WTC11 (cell line): ENCODE data around the gene RBFOX2. TPM values are rescaled to one million over a fixed set of nuclear protein-coding genes. Genes with fewer than 3 reads are reported as not detected.
"Not testable (repeated sequence)": the region's sequence is repeated elsewhere in the genome, so short reads cannot be mapped to it uniquely, and the experiment has no call there.

Source experiments
- ATAC-seq: fragments of 200-7000 bp; cut with Tn5 transposase; 2 replicates; pipeline ENCODE4 v1.10.0; 2021; ENCODE audit warnings: mild to moderate bottlenecking, moderate library complexity
- CTCF ChIA-PET: fragments of 300-600 bp; sonication (Branson Sonifier 250); formaldehyde crosslinking; loops from one replicate; lab custom pipeline; 2021; ENCODE audit warnings: antibody characterized with exemption; lab: Charles Lee
- POLR2A ChIA-PET: fragments of 350-600 bp; sonication (Branson Sonifier 250); formaldehyde crosslinking; loops from one replicate; lab custom pipeline; 2021; ENCODE audit warnings: antibody characterized with exemption; lab: Charles Lee
- DNase-seq: peaks from one replicate; pipeline ENCODE4 v3.0.0; 2021; ENCODE audit warnings: low spot score
- H3K27ac Mint-ChIP-seq: 2 replicates; pipeline ENCODE4 v1.8.0; 2021; ENCODE audit warnings: mixed read lengths
- H3K27me3 Mint-ChIP-seq: 2 replicates; pipeline ENCODE4 v1.8.0; 2021; ENCODE audit warnings: low read depth, mild to moderate bottlenecking, moderate library complexity, mixed read lengths
- H3K36me3 Mint-ChIP-seq: 2 replicates; pipeline ENCODE4 v1.8.0; 2021; ENCODE audit warnings: mixed read lengths
- H3K4me1 Mint-ChIP-seq: 2 replicates; pipeline ENCODE4 v1.8.0; 2022; ENCODE audit warnings: mixed read lengths
- H3K4me3 Mint-ChIP-seq: 2 replicates; pipeline ENCODE4 v1.8.0; 2021; ENCODE audit warnings: mild to moderate bottlenecking, moderate library complexity, mixed read lengths
- H3K9me3 Mint-ChIP-seq: 2 replicates; pipeline ENCODE4 v1.8.0; 2021; ENCODE audit warnings: mixed read lengths
- ATF1 ChIP-seq: sonication (generic); formaldehyde crosslinking; IDR thresholded peaks from 2 replicates; pipeline ENCODE4 v1.8.1; 2023; ENCODE audit warnings: mild to moderate bottlenecking, moderate library complexity, missing genetic modification reagents
- CBFB ChIP-seq: sonication (generic); formaldehyde crosslinking; IDR thresholded peaks from 2 replicates; pipeline ENCODE4 v1.8.1; 2022; ENCODE audit warnings: mild to moderate bottlenecking, low read depth, missing genetic modification reagents
- EMX1 ChIP-seq: fragments of 250-450 bp; sonication (Bioruptor Pico); IDR thresholded peaks from 2 replicates; pipeline ENCODE4 v1.8.0; 2021; ENCODE audit warnings: mild to moderate bottlenecking
- ESRRA ChIP-seq: sonication (generic); formaldehyde crosslinking; IDR thresholded peaks from 2 replicates; pipeline ENCODE4 v1.8.1; 2022; ENCODE audit warnings: mild to moderate bottlenecking, missing genetic modification reagents, borderline replicate concordance
- FOXK1 ChIP-seq: sonication (generic); formaldehyde crosslinking; IDR thresholded peaks from 2 replicates; pipeline ENCODE4 v1.8.0; 2022; ENCODE audit warnings: mild to moderate bottlenecking, moderate library complexity, missing genetic modification reagents
- JAZF1 ChIP-seq: fragments of 250-450 bp; sonication (Bioruptor Pico); IDR thresholded peaks from 2 replicates; pipeline ENCODE4 v1.9.0; 2021; ENCODE audit warnings: moderate library complexity, mild to moderate bottlenecking, inconsistent platforms
- NFATC4 ChIP-seq: fragments of 250-450 bp; sonication (Bioruptor Pico); IDR thresholded peaks from 2 replicates; pipeline ENCODE4 v1.9.0; 2021; ENCODE audit warnings: mild to moderate bottlenecking
- NFE2L1 ChIP-seq: sonication (generic); formaldehyde crosslinking; IDR thresholded peaks from 2 replicates; pipeline ENCODE4 v1.8.1; 2023; ENCODE audit warnings: missing genetic modification reagents
- ZBTB21 ChIP-seq: sonication (generic); formaldehyde crosslinking; IDR thresholded peaks from 2 replicates; pipeline ENCODE4 v1.8.1; 2023; ENCODE audit warnings: mild to moderate bottlenecking, missing genetic modification reagents, borderline replicate concordance
- ZNF121 ChIP-seq: sonication (generic); formaldehyde crosslinking; IDR thresholded peaks from 2 replicates; pipeline ENCODE4 v1.8.0; 2023; ENCODE audit warnings: missing genetic modification reagents
- ZNF219 ChIP-seq: sonication (generic); formaldehyde crosslinking; IDR thresholded peaks from 2 replicates; pipeline ENCODE4 v1.8.0; 2023; ENCODE audit warnings: missing genetic modification reagents, mild to moderate bottlenecking, borderline replicate concordance
- ZNF396 ChIP-seq: fragments of 250-450 bp; sonication (Bioruptor Pico); IDR thresholded peaks from 2 replicates; pipeline ENCODE4 v1.8.0; 2021; ENCODE audit warnings: mild to moderate bottlenecking, moderate library complexity, borderline replicate concordance
- ZNF416 ChIP-seq: fragments of 250-450 bp; sonication (Bioruptor Pico); IDR thresholded peaks from 2 replicates; pipeline ENCODE4 v1.9.0; 2021; ENCODE audit warnings: mild to moderate bottlenecking, inconsistent platforms
- total RNA-seq: library from RNA; stranded (reverse); gene quantifications from 3 replicates; pipeline ENCODE4 v1.2.3, GENCODE V29; 2021
- TF ChIP-seq, protein P1 (sequence below): sonication (generic); formaldehyde crosslinking; IDR thresholded peaks from 2 replicates; pipeline ENCODE4 v1.8.1; 2023; ENCODE audit warnings: mild to moderate bottlenecking, missing genetic modification reagents
- TF ChIP-seq, protein P2 (sequence below): fragments of 250-450 bp; sonication (Bioruptor Pico); IDR thresholded peaks from 2 replicates; pipeline ENCODE4 v2.1.2; 2022; ENCODE audit warnings: mild to moderate bottlenecking, moderate library complexity
- TF ChIP-seq, protein P3 (sequence below): fragments of 250-450 bp; sonication (Bioruptor Pico); IDR thresholded peaks from 2 replicates; pipeline ENCODE4 v1.9.0; 2021; ENCODE audit warnings: mild to moderate bottlenecking
- TF ChIP-seq, protein P4 (sequence below): sonication (generic); formaldehyde crosslinking; IDR thresholded peaks from 2 replicates; pipeline ENCODE4 v1.8.1; 2023; ENCODE audit warnings: mild to moderate bottlenecking, moderate library complexity, missing genetic modification reagents

Gene RBFOX2
- total RNA-seq, 1 experiment from 2014 or later, result 107 TPM

DNA sequence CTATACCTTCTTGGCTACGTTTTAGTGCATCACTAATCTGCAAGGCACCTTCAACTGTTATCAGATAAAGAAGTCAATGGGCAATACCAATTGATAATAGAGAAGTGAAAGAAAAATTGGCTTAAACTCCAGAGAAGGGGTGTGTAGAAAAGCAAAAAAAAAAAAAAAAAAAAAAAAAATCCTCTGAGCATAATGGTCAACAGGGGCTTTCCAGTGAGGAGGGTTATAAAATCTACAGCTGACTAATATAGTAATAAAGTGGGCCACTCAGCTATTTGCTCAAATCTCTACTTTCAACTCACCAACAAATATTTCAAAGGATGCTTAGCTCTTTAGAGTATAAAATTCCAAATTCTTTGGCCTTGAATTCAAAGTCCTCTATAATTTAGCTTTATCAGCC is 233.1 kb downstream of the RBFOX2 start (continued):
- no peak for TF ChIP-seq ZNF416 (CRISPR knock-in tag)
- TF ChIP-seq NFATC4 (CRISPR knock-in tag), result no peak
- no peak for TF ChIP-seq EMX1 (CRISPR knock-in tag)
- TF ChIP-seq CBFB (CRISPR knock-in tag), result no peak
- TF ChIP-seq ZNF121 (CRISPR knock-in tag), result no peak
- TF ChIP-seq ZBTB21 (CRISPR knock-in tag), result no peak
- TF ChIP-seq, protein P1, sequence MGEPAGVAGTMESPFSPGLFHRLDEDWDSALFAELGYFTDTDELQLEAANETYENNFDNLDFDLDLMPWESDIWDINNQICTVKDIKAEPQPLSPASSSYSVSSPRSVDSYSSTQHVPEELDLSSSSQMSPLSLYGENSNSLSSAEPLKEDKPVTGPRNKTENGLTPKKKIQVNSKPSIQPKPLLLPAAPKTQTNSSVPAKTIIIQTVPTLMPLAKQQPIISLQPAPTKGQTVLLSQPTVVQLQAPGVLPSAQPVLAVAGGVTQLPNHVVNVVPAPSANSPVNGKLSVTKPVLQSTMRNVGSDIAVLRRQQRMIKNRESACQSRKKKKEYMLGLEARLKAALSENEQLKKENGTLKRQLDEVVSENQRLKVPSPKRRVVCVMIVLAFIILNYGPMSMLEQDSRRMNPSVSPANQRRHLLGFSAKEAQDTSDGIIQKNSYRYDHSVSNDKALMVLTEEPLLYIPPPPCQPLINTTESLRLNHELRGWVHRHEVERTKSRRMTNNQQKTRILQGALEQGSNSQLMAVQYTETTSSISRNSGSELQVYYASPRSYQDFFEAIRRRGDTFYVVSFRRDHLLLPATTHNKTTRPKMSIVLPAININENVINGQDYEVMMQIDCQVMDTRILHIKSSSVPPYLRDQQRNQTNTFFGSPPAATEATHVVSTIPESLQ (CRISPR knock-in tag), result no peak
- TF ChIP-seq ZNF396 (CRISPR knock-in tag), result no peak
- no peak for TF ChIP-seq FOXK1

DNA sequence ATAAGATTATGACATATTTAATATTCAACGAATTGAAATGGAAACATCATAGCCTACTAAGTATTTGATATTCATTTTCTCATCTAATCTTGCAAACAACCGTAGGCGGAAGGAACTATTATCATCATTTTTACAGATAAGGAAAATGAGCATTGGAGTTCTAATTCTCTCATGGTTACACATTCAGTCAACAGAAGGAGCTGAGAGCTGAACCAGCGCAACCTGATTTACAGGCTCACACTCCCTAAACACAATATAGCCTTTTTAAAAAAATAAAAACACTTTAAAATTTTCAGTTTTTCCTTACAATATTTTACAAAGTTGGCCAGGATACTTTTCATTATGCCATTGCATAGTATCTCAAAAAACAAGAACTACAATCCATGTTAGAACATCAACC is 236.1 kb downstream of the RBFOX2 start:
- DNase-seq, result no peak
- Mint-ChIP-seq H3K9me3 (peaks cover 4% of the 10 kb centered on the region), H3K27me3 (no peaks in the 10 kb centered on the region), H3K4me1 (no peaks in the 10 kb centered on the region), H3K27ac (no peak overlapping the region), H3K36me3 (peaks cover 5% of the 10 kb centered on the region; the same call in 1 of the 2 replicates)
- ATAC-seq, result no peak
- TF ChIP-seq, protein P2, sequence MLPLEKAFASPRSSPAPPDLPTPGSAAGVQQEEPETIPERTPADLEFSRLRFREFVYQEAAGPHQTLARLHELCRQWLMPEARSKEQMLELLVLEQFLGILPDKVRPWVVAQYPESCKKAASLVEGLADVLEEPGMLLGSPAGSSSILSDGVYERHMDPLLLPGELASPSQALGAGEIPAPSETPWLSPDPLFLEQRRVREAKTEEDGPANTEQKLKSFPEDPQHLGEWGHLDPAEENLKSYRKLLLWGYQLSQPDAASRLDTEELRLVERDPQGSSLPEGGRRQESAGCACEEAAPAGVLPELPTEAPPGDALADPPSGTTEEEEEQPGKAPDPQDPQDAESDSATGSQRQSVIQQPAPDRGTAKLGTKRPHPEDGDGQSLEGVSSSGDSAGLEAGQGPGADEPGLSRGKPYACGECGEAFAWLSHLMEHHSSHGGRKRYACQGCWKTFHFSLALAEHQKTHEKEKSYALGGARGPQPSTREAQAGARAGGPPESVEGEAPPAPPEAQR (CRISPR knock-in tag), result no peak
- TF ChIP-seq, protein P3, sequence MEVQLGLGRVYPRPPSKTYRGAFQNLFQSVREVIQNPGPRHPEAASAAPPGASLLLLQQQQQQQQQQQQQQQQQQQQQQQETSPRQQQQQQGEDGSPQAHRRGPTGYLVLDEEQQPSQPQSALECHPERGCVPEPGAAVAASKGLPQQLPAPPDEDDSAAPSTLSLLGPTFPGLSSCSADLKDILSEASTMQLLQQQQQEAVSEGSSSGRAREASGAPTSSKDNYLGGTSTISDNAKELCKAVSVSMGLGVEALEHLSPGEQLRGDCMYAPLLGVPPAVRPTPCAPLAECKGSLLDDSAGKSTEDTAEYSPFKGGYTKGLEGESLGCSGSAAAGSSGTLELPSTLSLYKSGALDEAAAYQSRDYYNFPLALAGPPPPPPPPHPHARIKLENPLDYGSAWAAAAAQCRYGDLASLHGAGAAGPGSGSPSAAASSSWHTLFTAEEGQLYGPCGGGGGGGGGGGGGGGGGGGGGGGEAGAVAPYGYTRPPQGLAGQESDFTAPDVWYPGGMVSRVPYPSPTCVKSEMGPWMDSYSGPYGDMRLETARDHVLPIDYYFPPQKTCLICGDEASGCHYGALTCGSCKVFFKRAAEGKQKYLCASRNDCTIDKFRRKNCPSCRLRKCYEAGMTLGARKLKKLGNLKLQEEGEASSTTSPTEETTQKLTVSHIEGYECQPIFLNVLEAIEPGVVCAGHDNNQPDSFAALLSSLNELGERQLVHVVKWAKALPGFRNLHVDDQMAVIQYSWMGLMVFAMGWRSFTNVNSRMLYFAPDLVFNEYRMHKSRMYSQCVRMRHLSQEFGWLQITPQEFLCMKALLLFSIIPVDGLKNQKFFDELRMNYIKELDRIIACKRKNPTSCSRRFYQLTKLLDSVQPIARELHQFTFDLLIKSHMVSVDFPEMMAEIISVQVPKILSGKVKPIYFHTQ (CRISPR knock-in tag), result no peak
- TF ChIP-seq JAZF1 (CRISPR knock-in tag) (no peak), ESRRA (CRISPR knock-in tag) (no peak), ZNF219 (CRISPR knock-in tag) (no peak), NFE2L1 (CRISPR knock-in tag) (no peak), ATF1 (CRISPR knock-in tag) (no peak)
- TF ChIP-seq, protein P4, sequence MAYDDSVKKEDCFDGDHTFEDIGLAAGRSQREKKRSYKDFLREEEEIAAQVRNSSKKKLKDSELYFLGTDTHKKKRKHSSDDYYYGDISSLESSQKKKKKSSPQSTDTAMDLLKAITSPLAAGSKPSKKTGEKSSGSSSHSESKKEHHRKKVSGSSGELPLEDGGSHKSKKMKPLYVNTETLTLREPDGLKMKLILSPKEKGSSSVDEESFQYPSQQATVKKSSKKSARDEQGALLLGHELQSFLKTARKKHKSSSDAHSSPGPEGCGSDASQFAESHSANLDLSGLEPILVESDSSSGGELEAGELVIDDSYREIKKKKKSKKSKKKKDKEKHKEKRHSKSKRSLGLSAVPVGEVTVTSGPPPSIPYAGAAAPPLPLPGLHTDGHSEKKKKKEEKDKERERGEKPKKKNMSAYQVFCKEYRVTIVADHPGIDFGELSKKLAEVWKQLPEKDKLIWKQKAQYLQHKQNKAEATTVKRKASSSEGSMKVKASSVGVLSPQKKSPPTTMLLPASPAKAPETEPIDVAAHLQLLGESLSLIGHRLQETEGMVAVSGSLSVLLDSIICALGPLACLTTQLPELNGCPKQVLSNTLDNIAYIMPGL (CRISPR knock-in tag), result no peak
- TF ChIP-seq, all 79 proteins: peak for 0
- ChIA-PET POLR2A (no interaction called here), CTCF (interaction anchor here (1.3 kb wide), 1 partner anchor 73 kb away, joined by 3 read pairs; no protein-coding TSS in a partner anchor)
- no peak overlapping the region for H3K4me3 Mint-ChIP-seq

DNA sequence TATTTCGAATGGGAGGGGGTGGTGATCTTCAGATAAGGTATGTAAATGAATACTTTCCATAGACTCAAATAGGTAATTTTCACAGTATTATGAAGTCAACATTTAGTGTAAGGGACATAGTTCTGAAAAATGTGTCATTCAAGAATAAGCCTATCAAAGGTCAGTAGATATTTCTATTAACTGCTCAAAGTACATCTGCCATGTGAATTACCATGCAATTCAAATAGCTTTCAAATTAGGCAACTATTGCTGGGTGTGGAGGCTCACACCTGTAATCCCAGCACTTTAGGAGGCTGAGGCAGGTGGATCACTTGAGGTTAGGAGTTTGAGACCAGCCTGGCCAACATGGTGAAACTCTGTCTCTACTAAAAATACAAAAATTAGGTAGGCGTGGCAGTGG is 236.8 kb downstream of the RBFOX2 start:
- H3K9me3 Mint-ChIP-seq, DNase-seq, CTCF ChIA-PET, H3K4me1 Mint-ChIP-seq, ATAC-seq, H3K36me3 Mint-ChIP-seq, H3K27ac Mint-ChIP-seq, H3K27me3 Mint-ChIP-seq, POLR2A ChIA-PET, H3K4me3 Mint-ChIP-seq: not testable (repeated sequence)
